Measurements from ENCODE around the gene FAM149B1.
"Not testable (repeated sequence)": the region's sequence is repeated elsewhere in the genome, so short reads cannot be mapped to it uniquely, and the experiment has no call there.

The FAM149B1 gene

DNA sequence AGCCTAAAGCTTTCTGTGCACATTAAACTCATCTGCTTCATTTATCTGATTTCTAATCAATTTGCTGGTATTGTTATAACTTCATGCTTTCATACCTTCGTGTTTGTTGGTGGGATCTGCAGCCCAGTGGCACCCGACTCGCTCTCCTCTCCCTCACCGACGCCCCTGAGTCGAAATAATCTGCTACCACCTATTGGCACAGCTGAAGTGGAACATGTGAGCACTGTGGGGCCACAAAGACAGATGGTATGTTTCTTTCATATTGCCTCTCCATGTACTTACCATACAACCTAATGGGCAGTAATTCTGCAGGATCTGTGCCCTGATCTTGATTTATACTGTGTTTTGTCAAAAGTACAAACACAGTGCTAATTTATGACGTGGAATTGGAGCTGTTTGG, 66.8 kb downstream of the FAM149B1 start:
- DNase-seq: no peak

DNA sequence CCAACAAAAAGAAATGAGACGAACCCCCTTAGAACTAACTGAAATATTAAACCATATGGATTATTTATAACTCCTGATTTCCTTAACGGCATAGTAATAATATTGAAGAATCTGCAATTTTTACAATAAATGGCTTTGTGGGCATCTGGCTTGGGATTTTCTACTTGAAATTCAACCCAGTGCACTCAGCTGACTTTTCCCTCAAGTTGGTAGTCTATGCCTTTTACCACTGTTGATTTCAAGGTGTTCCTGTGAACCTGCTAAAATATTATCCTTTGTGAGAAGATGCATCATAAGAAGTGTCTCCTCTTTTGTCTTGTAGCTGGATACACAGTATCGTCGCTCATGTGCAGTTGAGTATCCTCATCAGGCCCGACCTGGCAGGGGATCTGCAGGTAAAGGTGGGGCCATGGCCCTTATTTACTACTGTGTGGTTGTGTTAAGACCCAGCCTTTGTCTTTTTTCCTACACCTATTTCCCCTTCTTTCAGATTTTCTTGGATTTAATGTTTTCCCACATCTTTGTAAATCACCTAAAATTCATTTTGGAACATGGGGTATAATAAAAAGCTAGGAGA, 71.2 kb downstream of the FAM149B1 start:
- DNase-seq: no peak

- no peak for DNase-seq
Observed at GRCh38 chr10:73239908-73240307, 72.0 kb downstream of the FAM149B1 start.

DNA sequence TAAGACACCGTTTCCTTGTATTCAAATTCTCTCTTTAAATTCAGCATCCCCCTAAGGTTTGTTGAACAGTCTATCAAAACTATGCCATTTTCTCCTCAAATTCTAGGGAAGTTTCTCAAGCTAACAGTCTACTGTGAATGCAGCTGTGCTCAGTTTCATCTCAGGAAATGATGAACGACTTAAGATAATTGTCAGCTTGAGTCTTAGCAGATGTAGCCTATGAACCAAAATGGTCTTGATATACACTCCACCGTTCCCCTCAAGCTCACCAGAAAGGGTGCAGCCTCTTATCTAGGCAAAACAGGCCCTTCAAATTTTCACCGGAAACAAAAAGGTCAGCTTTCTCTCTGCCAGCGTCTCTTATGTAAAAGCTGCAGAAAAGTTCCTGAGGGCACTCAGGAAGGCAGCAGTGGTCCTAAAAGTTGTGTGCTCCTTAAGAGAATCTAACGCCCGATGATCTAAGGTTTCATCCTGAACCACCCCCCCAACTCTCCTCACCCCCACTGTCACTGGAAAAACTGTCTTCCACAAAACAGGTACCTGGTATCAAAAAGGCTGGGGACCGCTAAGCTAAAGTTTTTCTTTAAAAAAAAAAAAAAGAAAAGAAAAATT, 77.1 kb downstream of the FAM149B1 start:
- no peak for DNase-seq

GRCh38 chr10:73246322-73246645, 78.4 kb downstream of the FAM149B1 start:
- no peak for DNase-seq

GRCh38 chr10:73246646-73247508, 79.0 kb downstream of the FAM149B1 start, which contains the start of gene DNAJC9:
Gene DNAJC9, minus strand, starts transcription at chr10:73247255. Its CDS starts 66 bp downstream, at chr10:73247189.
- peak; percentile 98 for DNase-seq

DNA sequence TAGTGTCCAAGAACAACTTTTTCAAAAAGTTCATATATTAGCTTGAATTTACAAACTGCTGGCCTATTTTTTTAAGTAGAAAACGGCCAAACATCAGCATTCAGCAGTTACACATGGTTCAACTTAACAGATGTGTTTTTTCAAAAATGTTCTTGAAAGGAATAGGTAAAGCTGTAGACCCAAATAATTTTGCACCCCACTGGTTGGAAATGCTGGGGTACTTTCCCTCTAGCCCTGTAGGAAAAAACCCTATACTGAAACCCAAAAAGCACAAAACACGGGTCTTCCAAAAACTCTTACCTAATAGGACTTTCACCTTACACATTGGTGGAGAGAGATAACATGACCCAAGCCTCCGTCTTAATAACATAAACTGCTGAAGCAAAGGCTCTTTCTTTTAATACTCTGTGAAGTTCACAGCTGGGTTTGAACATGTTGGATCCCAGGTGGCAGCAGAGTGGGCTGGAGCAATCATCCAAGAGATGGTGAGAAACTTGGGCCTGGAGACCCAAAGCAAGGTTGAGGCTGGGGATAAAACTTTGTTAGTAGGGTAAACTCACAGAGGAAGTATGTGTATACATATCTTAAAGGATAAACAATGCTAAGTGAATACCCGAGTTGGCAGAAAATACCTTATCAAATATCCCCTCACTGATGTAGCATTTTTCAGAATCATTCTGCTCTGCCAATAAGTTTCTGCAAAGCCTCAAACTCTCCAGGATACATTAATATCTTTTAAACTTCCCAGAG, 79.8 kb downstream of the FAM149B1 start:
- DNase-seq: no peak

DNA sequence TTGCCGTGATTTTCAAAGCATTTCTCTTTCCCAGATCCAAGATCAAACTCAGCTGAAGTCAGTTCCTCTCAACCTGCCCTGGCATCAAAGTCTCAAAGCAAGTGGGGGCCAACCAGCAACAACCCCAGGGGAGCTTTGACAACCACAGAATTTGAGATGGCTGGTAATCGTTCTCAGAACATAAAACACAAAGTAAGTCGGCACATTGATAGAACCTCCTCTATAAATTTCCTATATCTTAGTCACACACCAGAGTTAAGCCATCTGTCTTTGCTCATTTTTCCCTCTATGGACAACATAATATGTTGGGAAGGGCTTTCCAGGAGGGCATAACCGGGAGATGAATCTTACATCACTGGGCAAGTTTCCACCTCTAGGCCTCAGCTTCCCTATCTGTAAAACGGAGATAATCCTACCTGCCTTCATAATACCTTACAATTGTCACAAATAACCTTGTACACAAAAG, 80.4 kb downstream of the FAM149B1 start:
- no peak for DNase-seq

DNA sequence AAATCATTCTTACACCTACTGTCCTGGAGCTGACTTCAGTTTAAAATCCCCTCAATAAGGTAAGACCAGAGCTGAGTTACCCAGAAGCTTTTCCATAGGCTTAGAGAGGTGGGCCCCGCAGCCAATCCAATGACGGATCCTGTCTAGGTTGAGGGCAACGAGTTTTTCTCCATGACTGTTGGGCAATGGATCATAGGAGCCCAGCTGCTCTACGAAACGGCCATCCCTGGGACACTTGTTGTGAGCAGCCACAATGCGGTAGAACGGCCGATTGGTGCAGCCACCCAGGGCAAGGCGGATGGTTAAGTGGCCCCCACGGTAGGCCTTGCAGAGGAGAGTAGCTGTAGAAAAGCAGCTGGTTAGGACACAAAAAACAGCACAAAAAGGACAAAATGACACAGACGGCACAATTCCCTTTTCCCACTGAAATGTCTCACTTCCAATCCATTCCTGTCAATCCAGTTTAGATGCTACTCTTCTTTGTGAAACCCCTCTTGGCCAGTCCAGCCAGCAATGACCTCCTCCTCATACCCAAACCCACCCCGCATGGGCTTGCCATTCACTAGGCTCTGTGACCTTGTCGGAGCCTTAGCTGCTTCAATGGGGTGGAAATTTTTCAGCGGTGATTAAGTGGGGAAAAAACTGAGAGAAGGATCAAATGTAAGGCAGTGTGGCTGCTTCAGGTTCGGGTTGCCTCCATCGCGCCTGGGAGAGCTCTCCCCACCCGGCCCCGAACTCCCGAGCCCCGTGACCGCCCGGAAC, 83.9 kb downstream of the FAM149B1 start:
- DNase-seq: peak; percentile 4

GRCh38 chr10:73252445-73253224, 84.7 kb downstream of the FAM149B1 start, which contains the start of gene MRPS16:
Gene MRPS16, minus strand, starts transcription at chr10:73252644. Its CDS starts 162 bp downstream, at chr10:73252482.
- DNase-seq: peak; percentile 89

DNA sequence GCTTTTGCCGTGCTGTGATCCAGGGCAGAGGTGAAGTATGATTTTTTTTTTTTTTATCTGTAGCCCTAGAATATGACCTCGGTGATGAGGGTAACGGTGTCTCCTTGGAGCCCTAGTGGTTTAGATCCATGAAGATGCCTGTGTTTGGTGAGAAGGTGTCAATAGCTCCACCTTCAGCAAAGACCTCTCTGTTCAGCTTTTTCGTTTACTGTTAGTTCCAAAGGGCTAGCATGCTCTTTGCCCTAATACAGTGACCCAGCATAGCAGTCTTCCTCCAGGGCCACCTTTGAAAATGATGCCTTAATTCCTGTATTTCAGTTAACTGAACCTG, 85.3 kb downstream of the FAM149B1 start:
- no peak for DNase-seq

DNA sequence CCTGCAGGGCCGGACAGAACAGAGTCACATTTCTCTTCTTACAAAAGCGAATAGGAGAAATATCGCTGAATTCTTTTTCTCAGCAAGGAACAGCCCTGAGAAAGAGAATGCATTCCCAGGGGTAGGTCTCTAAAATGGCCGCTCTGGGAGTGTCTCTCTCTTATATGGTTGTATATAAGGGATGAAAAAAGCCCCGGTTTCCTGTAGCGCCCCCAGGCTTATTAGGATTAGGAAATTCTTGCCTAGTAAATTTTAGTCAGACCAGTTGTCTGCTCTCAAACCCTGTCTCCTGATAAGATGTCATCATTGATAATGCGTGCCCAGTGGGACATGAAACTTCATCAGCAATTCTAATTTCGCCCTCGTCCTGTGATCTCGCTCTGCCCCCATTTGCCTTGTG, 90.7 kb downstream of the FAM149B1 start:
- DNase-seq: not testable (repeated sequence)

DNA sequence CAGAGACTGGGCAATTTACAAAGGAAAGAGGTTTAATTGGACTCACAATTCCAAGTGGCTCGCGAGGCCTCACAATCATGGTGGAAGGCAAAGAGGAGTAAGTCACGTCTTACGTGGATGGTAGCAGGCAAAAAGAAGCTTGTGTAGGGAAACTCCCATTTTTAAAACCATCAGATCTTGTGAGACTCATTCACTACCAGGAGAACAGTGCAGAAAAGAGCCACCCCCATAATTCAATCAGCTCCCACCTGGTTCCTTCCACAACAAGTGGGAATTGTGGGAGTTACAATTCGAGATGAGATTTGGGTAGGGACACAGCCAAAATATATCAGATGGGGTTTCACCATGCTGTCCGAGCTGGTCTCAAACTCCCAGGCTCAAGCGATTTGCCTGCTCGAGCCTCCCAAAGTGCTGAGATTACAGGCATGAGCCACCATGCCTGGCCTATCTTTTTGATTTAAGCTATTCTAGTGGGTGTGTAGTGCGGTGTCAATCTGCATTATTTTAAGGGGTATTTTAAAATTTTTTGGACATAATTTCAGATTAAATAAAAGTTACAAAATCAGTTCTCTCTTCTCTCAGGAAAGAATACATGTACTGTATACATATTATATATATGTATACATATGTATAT, 93.6 kb downstream of the FAM149B1 start:
- no peak for DNase-seq

DNA sequence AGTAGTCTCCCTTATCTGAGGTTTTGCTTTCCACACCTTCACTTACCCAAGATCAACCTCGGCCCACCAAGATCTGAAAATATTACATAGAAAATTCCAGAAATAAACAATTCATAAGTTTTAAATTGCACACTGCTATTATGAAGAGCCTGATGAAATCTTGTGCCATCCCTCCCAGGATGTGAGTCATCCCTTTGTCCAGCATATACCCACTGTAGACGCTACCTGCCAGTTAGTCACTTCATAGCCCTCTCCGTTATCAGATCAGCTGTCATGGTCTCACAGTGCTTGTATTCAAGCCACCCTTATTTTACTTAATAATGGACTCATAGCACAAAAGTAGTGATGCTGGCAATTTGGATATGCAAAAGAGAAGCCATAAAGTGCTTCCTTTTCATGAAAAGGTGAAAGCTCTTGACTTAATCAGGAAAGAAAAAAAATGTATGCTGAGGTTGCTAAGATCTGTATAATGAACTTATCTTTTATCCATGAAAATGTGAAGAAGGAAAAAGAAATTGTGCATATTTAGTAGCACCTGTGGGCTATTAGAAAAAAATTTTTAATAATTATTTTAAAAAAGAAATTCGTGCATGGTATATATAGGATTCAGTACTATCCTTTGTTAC, 94.3 kb downstream of the FAM149B1 start:
- no peak for DNase-seq

DNA sequence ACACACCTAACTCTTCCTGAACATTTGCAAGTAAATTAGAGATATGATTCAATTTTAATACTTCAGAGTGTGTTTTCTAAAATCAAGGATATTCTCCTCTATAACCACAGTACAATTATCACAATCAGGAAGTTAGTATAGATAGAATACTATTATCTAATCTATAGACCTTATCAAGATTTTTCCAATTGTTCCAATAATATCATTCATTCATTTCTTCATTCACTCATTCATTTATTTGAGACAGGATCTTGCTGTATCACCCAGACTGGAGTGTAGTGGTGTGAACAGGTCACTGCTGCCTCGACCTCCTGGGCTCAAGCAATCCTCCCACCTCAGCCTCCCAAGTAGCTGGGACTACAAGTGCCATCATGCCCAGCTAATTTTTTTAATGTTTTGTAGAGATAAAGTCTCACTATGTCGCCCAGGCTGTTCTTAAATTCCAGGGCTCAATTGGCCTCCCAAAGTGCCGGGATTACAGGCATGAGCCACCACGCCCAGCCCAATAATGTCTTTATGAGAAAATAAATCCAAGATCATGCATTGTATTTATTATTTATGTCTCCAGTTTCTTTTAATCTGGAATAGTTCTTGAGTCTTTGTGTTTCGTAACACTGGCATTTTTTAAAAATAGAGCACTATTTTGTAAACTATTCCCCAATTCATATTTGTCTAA, 95.1 kb downstream of the FAM149B1 start:
- no peak for DNase-seq

DNA sequence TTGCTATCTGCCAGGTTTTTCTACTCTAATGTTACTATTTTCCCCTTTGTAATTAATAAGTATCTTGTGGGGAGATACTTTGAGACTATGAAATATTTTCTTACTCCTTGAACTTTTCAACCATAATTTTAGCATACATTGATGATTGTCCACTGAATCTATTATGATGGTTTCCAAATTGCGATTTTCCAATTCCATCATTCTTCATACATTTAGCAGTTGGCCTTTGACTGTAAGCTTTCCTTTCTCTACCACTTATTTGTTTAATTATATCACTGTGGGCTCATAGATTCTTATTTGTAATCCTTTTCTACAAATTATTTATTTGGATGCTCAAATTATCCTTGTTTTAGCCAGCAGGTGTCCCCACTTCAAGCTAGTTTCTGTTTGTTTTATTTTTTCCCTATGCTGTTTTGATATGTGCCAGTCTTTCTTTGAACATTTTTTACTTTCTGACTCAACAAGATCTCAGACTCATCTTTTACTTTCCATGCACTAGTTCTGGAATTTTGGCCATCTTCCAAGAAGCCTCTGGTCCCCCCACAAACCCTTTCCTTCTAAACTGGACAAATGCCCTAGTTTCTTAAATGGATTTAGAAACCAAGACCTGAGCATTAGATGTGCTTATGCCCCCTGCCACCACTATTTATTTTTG, 95.9 kb downstream of the FAM149B1 start:
- no peak for DNase-seq

DNA sequence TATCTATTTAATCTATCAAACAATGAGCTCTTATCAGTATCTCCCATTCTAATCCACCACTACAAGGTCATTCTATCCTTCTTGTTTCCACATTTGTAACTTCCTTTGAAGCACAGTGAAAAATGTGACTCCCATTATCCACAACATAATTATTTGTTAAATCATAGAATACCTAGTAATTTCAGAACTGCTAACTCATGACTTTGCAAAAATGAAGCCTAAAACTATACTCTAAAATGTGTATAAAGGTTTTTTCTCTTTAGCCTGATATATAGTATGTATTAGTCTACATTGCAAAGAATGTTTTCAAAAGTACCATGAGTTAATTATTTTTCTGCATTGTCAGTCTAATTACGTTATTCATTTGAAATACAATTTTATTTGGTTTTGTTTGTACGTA, 96.5 kb downstream of the FAM149B1 start:
- no peak for DNase-seq

- no peak for DNase-seq
Observed at GRCh38 chr10:73281097-73281496, 113.2 kb downstream of the FAM149B1 start.

DNA sequence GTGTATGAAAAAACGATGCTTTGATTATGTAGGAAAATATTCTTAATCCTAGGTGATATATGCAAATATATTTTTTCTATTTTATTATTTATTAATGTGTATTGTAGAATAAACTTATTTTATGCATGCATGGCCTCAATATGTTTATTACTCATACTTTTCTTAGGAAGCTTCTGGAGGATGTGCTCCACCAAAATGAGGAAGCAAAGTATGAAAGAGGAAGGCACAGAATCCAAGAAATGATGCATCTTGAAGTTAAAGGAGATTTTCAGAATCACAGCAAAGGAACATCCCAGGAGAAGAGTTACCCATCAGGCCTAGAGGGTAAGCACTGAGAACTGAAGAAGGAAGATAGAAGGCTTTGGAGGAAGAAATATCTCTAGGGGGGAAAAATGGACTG, 119.5 kb downstream of the FAM149B1 start:
- DNase-seq: no peak

DNA sequence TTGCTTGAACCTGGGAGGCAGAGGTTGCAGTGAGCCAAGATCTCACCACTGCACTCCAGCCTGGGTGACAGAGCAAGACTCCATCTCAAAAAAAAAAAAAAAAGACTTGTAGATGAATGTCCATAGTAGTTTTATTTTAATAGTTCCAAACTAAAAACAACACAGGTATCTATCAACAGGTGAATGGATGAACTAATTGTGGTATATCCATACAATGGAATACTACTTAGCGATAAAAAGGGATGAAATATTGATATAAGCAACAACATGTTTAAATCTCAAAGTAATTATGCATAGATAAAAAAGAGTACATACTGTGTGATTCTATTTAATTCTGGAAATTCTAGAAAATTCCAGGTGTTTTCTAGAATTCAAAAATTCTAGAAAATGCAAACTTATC, 122.0 kb downstream of the FAM149B1 start:
- DNase-seq: no peak

All from stimulated activated CD4-positive, alpha-beta T cell treated with anti-CD3 and anti-CD28 coated beads, Interleukin-4, amount 100 ng/mL, for 1 hour (primary cell).